Measurements from ENCODE around the gene TPRG1L. TPM values are rescaled to one million over a fixed set of nuclear protein-coding genes. Genes with fewer than 3 reads are reported as not detected.

TPRG1L gene
- total RNA-seq, 1 experiment from 2014 or later, result 13.7 TPM

DNA sequence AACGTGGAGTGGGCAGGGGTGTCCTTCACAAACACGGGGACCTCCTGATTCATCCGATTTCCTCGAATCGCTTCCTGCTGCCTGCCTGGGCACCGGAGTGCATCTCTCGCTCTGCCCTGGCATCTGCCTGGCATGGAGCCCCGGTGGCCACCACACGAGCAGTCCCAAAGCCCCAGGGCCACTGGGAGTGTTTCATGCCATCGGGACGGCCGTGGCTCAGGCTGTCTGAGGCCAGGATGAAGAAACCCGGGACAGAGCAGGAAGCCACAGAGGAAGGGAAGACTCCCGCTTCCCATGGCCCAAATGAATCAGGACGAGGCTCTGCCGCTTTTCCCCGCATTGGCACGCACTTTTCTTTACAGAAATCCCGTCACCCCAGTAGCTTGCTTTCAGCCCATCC, 45.9 kb upstream of the TPRG1L start:
- Histone ChIP-seq H3K27ac (ENCODE audit: low read depth, low read length, poor library complexity, severe bottlenecking) (no peak overlapping the region), H3K4me1 (ENCODE audit: insufficient read depth, low read length, poor library complexity, severe bottlenecking) (no peaks in the 10 kb centered on the region), H3K27me3 (replicated peaks; ENCODE audit: insufficient read depth, low read depth, low read length, poor library complexity) (no peaks in the 10 kb centered on the region), H3K4me3 (ENCODE audit: low read depth, low read length, poor library complexity, severe bottlenecking) (no peak overlapping the region), H3K36me3 (ENCODE audit: insufficient read depth, low read length, poor library complexity, severe bottlenecking) (no peaks in the 10 kb centered on the region), H3K9me3 (ENCODE audit: low read depth, low read length, poor library complexity, severe bottlenecking) (no peaks in the 10 kb centered on the region)
- CTCF ChIA-PET, result no interaction called here
- no TSS peak for BruUV-seq (replicated peaks)
- TF ChIP-seq EZH2 (IDR thresholded peaks at IDR 0.05; ENCODE audit: borderline replicate concordance, low read depth, low read length, poor library complexity, severe bottlenecking), result no peak
- TF ChIP-seq, protein P1, sequence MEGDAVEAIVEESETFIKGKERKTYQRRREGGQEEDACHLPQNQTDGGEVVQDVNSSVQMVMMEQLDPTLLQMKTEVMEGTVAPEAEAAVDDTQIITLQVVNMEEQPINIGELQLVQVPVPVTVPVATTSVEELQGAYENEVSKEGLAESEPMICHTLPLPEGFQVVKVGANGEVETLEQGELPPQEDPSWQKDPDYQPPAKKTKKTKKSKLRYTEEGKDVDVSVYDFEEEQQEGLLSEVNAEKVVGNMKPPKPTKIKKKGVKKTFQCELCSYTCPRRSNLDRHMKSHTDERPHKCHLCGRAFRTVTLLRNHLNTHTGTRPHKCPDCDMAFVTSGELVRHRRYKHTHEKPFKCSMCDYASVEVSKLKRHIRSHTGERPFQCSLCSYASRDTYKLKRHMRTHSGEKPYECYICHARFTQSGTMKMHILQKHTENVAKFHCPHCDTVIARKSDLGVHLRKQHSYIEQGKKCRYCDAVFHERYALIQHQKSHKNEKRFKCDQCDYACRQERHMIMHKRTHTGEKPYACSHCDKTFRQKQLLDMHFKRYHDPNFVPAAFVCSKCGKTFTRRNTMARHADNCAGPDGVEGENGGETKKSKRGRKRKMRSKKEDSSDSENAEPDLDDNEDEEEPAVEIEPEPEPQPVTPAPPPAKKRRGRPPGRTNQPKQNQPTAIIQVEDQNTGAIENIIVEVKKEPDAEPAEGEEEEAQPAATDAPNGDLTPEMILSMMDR (conservative IDR thresholded peaks at IDR 0.05; ENCODE audit: low read depth, low read length), result no peak
- DNase-seq (ENCODE audit: low spot score), result no peak
- intact Hi-C loops (cut with micrococcal nuclease; ENCODE audit: unreplicated experiment), result no loop called here
- POLR2A ChIA-PET (ENCODE audit: low non-redundant PET), result no interaction called here

DNA sequence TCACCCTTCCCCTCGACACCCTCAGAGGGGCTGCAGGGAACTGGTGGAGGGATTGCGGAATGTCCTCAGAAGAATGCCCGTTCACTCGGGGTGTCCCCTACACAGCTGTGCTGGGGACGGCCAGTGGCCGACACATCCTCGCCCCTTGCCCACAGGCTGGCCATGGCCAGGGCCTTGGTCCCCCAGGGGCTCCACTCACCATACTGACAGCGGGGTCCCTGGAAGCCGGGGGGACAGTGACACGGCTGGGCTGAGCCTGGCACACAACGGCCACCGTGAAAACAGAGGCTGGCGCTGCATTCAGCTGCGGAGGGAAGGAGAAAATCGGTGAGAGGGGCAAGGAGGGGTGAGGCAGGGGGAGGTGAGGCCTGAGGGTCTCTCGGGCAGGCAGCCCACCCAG, 45.2 kb upstream of the TPRG1L start:
- intact Hi-C loops (cut with micrococcal nuclease; ENCODE audit: unreplicated experiment), result no loop called here
- DNase-seq (ENCODE audit: low spot score), result no peak
- Histone ChIP-seq H3K4me3 (ENCODE audit: low read depth, low read length, poor library complexity, severe bottlenecking) (no peak overlapping the region), H3K36me3 (ENCODE audit: insufficient read depth, low read length, poor library complexity, severe bottlenecking) (no peaks in the 10 kb centered on the region), H3K4me1 (ENCODE audit: insufficient read depth, low read length, poor library complexity, severe bottlenecking) (no peaks in the 10 kb centered on the region), H3K27ac (ENCODE audit: low read depth, low read length, poor library complexity, severe bottlenecking) (no peak overlapping the region), H3K27me3 (replicated peaks; ENCODE audit: insufficient read depth, low read depth, low read length, poor library complexity) (no peaks in the 10 kb centered on the region), H3K9me3 (ENCODE audit: low read depth, low read length, poor library complexity, severe bottlenecking) (peaks cover 1% of the 10 kb centered on the region)
- BruUV-seq (replicated peaks), result no TSS peak
- CTCF ChIA-PET, result no interaction called here
- no peak for TF ChIP-seq EZH2 (IDR thresholded peaks at IDR 0.05; ENCODE audit: borderline replicate concordance, low read depth, low read length, poor library complexity, severe bottlenecking)
- TF ChIP-seq, protein P1 (conservative IDR thresholded peaks at IDR 0.05; ENCODE audit: low read depth, low read length), result no peak
- POLR2A ChIA-PET (ENCODE audit: low non-redundant PET), result no interaction called here

DNA sequence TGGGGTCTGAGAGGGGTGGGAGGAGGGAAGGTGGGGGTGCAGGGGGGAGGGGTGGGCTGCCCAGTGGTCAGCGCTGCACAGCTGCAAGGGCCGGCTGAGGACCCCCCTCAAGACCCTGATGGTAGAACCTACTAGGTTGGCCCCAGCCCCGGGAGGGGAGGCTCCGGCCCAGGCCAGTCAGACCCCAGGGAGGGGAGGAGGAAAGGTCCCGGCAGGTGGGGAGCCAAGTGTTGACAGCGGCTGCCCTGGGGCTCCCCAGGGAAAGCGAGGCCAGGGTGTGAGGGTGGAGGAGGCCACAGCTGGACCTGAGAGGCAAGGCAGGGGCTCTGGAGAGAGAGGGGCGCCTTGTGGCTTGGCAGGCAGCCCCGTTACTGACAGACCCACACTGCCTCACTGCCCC, 44.6 kb upstream of the TPRG1L start:
- intact Hi-C loops (cut with micrococcal nuclease; ENCODE audit: unreplicated experiment), result no loop called here
- Histone ChIP-seq H3K4me1 (ENCODE audit: insufficient read depth, low read length, poor library complexity, severe bottlenecking) (no peaks in the 10 kb centered on the region), H3K27me3 (replicated peaks; ENCODE audit: insufficient read depth, low read depth, low read length, poor library complexity) (no peaks in the 10 kb centered on the region), H3K27ac (ENCODE audit: low read depth, low read length, poor library complexity, severe bottlenecking) (no peak overlapping the region), H3K36me3 (ENCODE audit: insufficient read depth, low read length, poor library complexity, severe bottlenecking) (no peaks in the 10 kb centered on the region), H3K9me3 (ENCODE audit: low read depth, low read length, poor library complexity, severe bottlenecking) (peaks cover 6% of the 10 kb centered on the region), H3K4me3 (ENCODE audit: low read depth, low read length, poor library complexity, severe bottlenecking) (no peak overlapping the region)
- DNase-seq (ENCODE audit: low spot score), result no peak
- BruUV-seq (replicated peaks), result no TSS peak
- ChIA-PET POLR2A (ENCODE audit: low non-redundant PET) (no interaction called here), CTCF (no interaction called here)
- no peak for TF ChIP-seq EZH2 (IDR thresholded peaks at IDR 0.05; ENCODE audit: borderline replicate concordance, low read depth, low read length, poor library complexity, severe bottlenecking)
- TF ChIP-seq, protein P1 (conservative IDR thresholded peaks at IDR 0.05; ENCODE audit: low read depth, low read length), result no peak
